WI38 (cell line): Measurements from ENCODE around the gene ARHGAP27.
A peak's percentile ranks its signal among the peaks of the same experiment; 100 is the strongest.

Experiments
- H3K4me3 ChIP-seq: 2 replicates; pipeline ENCODE4 v1.5.1; 2011; ENCODE audit warnings: low read depth, mild to moderate bottlenecking, control low read depth, low read length
- CTCF ChIP-seq: IDR thresholded peaks from 2 replicates; pipeline ENCODE4 v1.5.1; 2012; ENCODE audit warnings: low read depth, mild to moderate bottlenecking, control low read depth, low read length

The ARHGAP27 gene

DNA sequence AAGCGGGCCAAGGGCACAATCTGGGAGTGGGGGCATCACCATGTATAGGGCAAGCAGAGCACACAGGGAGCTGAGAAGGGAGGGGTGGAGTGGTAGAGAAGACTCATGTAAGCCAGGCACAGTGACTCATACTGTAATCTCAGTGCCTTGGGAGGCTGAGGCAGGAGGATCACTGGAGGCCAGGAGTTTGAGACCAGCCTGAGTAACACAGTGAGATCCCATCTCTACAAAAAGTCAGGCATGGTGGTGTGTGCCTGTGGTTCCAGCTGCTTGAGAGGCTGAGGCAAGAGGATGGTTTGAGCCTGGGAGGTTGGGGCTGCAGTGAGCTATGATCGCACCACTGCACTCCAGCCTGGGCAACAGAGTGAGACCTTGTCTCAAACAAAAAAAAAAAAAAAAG is 40.8 kb downstream of the ARHGAP27 start:
- no peak for TF ChIP-seq CTCF
- H3K4me3 ChIP-seq: no peak overlapping the region

GRCh38 chr17:45391291-45391690 is 41.4 kb downstream of the ARHGAP27 start:
- no peak for TF ChIP-seq CTCF
- no peak overlapping the region for H3K4me3 ChIP-seq

DNA sequence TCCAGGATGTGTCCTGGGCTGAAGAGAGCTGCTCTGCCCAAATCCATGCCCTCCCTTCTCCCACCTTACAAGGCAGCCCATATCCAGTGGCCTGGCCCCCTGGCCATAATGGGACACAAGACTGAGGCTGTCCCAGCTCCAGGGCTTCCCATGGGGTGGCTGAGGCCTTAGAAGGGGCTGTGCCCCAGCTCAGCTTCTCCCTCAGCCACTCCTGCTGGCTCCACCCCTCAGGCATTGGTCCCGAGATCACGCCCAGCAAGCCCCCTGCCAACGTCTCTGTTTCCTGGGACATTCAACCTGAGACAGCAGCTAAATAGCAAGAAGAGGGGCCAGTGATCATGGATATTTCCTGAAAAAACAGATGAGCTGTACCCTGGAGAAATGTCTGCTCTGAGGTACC is 43.3 kb downstream of the ARHGAP27 start:
- no peak for TF ChIP-seq CTCF
- no peak overlapping the region for H3K4me3 ChIP-seq

- TF ChIP-seq CTCF: no peak
- H3K4me3 ChIP-seq: no peak overlapping the region
Observed at GRCh38 chr17:45388604-45389325, 43.9 kb downstream of the ARHGAP27 start.

DNA sequence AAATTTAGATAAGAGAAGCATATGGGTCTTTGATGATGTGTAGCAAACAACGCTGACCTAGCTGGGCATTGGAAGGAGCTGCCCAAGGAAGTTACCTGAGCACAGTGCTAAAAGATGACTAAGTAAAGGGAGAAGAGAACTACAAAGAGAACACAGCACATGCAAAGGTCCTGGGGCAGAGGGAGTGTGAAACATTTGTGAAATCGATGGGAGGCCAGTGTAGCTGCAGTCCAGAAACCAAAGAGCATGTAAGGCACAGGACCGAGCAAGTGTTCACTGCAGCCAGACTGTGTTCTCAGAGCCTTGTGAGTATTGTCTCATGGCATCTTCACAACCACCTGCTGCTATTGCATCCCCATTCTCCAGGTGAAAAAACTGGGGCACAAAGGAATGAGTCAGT is 44.9 kb downstream of the ARHGAP27 start:
- no peak for TF ChIP-seq CTCF
- no peak overlapping the region for H3K4me3 ChIP-seq

- H3K4me3 ChIP-seq: no peak overlapping the region
- TF ChIP-seq CTCF: no peak
Observed at GRCh38 chr17:45386178-45386577, 46.5 kb downstream of the ARHGAP27 start.

GRCh38 chr17:45385331-45385997 is 47.2 kb downstream of the ARHGAP27 start:
- H3K4me3 ChIP-seq: no peak overlapping the region
- TF ChIP-seq CTCF: peak; percentile 99
